ENCODE results near the gene TCEANC2. TPM values are rescaled to one million over a fixed set of nuclear protein-coding genes. Genes with fewer than 3 reads are reported as not detected.

TCEANC2 gene
- total and polyA plus RNA-seq, 2 experiments from 2014 or later, result 6.0 to 6.3 TPM

- no peak for TF ChIP-seq ZNF462 (CRISPR knock-in tag; IDR thresholded peaks at IDR 0.05)
- no peak for TF ChIP-seq POLR2AphosphoS5 (IDR thresholded peaks at IDR 0.05; ENCODE audit: low read depth)
- no peak for TF ChIP-seq ETS1 (IDR thresholded peaks at IDR 0.05)
Measured at GRCh38 chr1:54139711-54140110, 86.3 kb downstream of the TCEANC2 start (continued).

- no peak for DNase-seq (ENCODE audit: low spot score)
- no peaks in the 10 kb centered on the region for H3K9me3 Mint-ChIP-seq
- no peak for TF ChIP-seq CTCF (conservative IDR thresholded peaks at IDR 0.05; ENCODE audit: low read depth in 2 of 2)
- TF ChIP-seq ZNF114 (CRISPR knock-in tag; IDR thresholded peaks at IDR 0.05), result no peak
- TF ChIP-seq ETS1 (IDR thresholded peaks at IDR 0.05), result no peak
- TF ChIP-seq EZH2 (IDR thresholded peaks at IDR 0.05; ENCODE audit: low read depth, unreplicated experiment), result no peak
- no peak for TF ChIP-seq NANOG (IDR thresholded peaks at IDR 0.05; ENCODE audit: borderline replicate concordance)
- no peak for TF ChIP-seq ZNF331 (CRISPR knock-in tag; IDR thresholded peaks at IDR 0.05; ENCODE audit: low read depth)
- TF ChIP-seq CREB1 (CRISPR knock-in tag; IDR thresholded peaks at IDR 0.05; ENCODE audit: low read depth), result no peak
- TF ChIP-seq REST (IDR thresholded peaks at IDR 0.05; ENCODE audit: unreplicated experiment), result no peak
Measured at GRCh38 chr1:54142146-54142900, 88.9 kb downstream of the TCEANC2 start.

More at GRCh38 chr1:54142146-54142900, 88.9 kb downstream of the TCEANC2 start:
- no peaks in the 10 kb centered on the region for H3K9me2 ChIP-seq (ENCODE audit: insufficient read depth)
- H3K27ac ChIP-seq (ENCODE audit: low read depth), result no peak overlapping the region
- Mint-ChIP-seq H3K36me3 (ENCODE audit: low read depth) (no peaks in the 10 kb centered on the region), H3K27ac (no peak overlapping the region), H3K4me3 (no peak overlapping the region), H3K4me1 (peaks cover 5% of the 10 kb centered on the region), H3K27me3 (ENCODE audit: insufficient read depth, low read depth, poor library complexity) (peaks cover 4% of the 10 kb centered on the region)
- H3K27me3 ChIP-seq (ENCODE audit: insufficient read depth), result no peaks in the 10 kb centered on the region
- H3K4me3 ChIP-seq, result no peak overlapping the region
- ATAC-seq, result no peak
- H3K36me3 ChIP-seq (ENCODE audit: insufficient read depth), result no peaks in the 10 kb centered on the region
- no peaks in the 10 kb centered on the region for H3F3A ChIP-seq (replicated peaks; ENCODE audit: low read depth)
- H3K4me1 ChIP-seq (ENCODE audit: insufficient read depth), result peaks cover 2% of the 10 kb centered on the region; the same call in 1 of the 2 replicates
- no peaks in the 10 kb centered on the region for H3K79me2 ChIP-seq (replicated peaks; ENCODE audit: insufficient read depth)
- no peak overlapping the region for H2AFZ ChIP-seq
- H3K4me2 ChIP-seq, result no peak overlapping the region
- no peaks in the 10 kb centered on the region for H4K20me1 ChIP-seq (replicated peaks; ENCODE audit: insufficient read depth)
